IPS-18a (cell line): Measurements from ENCODE around the gene HAPSTR1.

Source experiments
- H3K27ac ChIP-seq: one replicate; pipeline ENCODE4 v1.5.1; 2013; ENCODE audit warnings: low read length
- H3K27me3 ChIP-seq: one replicate; pipeline ENCODE4 v1.6.1; 2013; ENCODE audit warnings: mild to moderate bottlenecking, low read length; ENCODE audit not compliant: control insufficient read depth, insufficient read depth
- H3K36me3 ChIP-seq: one replicate; pipeline ENCODE4 v1.6.1; 2013; ENCODE audit warnings: low read depth, low read length; ENCODE audit not compliant: control insufficient read depth
- H3K4me1 ChIP-seq: one replicate; pipeline ENCODE4 v1.6.1; 2013; ENCODE audit warnings: low read depth, low read length; ENCODE audit not compliant: control insufficient read depth
- H3K4me3 ChIP-seq: one replicate; pipeline ENCODE4 v1.5.1; 2013; ENCODE audit warnings: low read length
- H3K9ac ChIP-seq: one replicate; pipeline ENCODE4 v1.6.1; 2013; ENCODE audit warnings: mild to moderate bottlenecking, low read length, moderate library complexity
- H3K9me3 ChIP-seq: one replicate; pipeline ENCODE4 v1.6.1; 2013; ENCODE audit warnings: low read depth, low read length; ENCODE audit not compliant: control insufficient read depth

HAPSTR1 gene

GRCh38 chr16:9098377-9099090 is 7.1 kb downstream of the HAPSTR1 start:
- Histone ChIP-seq H3K27ac (no peak overlapping the region), H3K4me1 (peaks cover 15% of the 10 kb centered on the region), H3K27me3 (no peaks in the 10 kb centered on the region), H3K9me3 (no peaks in the 10 kb centered on the region), H3K36me3 (peaks cover 86% of the 10 kb centered on the region), H3K4me3 (no peak overlapping the region), H3K9ac (no peak overlapping the region)

GRCh38 chr16:9099131-9099625 is 7.7 kb downstream of the HAPSTR1 start:
- Histone ChIP-seq H3K36me3 (peaks cover 86% of the 10 kb centered on the region), H3K27ac (no peak overlapping the region), H3K4me1 (peaks cover 8% of the 10 kb centered on the region), H3K27me3 (no peaks in the 10 kb centered on the region), H3K9me3 (no peaks in the 10 kb centered on the region), H3K9ac (no peak overlapping the region), H3K4me3 (no peak overlapping the region)

- Histone ChIP-seq H3K27me3 (no peaks in the 10 kb centered on the region), H3K9ac (no peak overlapping the region), H3K27ac (no peak overlapping the region), H3K4me1 (no peaks in the 10 kb centered on the region), H3K36me3 (peaks cover 85% of the 10 kb centered on the region), H3K4me3 (no peak overlapping the region), H3K9me3 (no peaks in the 10 kb centered on the region)
These were observed 10.9 kb downstream of the HAPSTR1 start for GRCh38 chr16:9102379-9102778.

GRCh38 chr16:9102943-9103342 is 11.5 kb downstream of the HAPSTR1 start:
- H3K4me3 ChIP-seq, result no peak overlapping the region
- no peaks in the 10 kb centered on the region for H3K27me3 ChIP-seq
- H3K36me3 ChIP-seq, result peaks cover 86% of the 10 kb centered on the region
- no peak overlapping the region for H3K9ac ChIP-seq
- no peaks in the 10 kb centered on the region for H3K9me3 ChIP-seq
- no peak overlapping the region for H3K27ac ChIP-seq
- peaks cover 4% of the 10 kb centered on the region for H3K4me1 ChIP-seq

- Histone ChIP-seq H3K9me3 (no peaks in the 10 kb centered on the region), H3K4me1 (peaks cover 8% of the 10 kb centered on the region), H3K36me3 (peaks cover 84% of the 10 kb centered on the region), H3K9ac (no peak overlapping the region), H3K27ac (no peak overlapping the region), H3K4me3 (no peak overlapping the region), H3K27me3 (no peaks in the 10 kb centered on the region)
These were observed 12.1 kb downstream of the HAPSTR1 start for GRCh38 chr16:9103546-9103945.

- Histone ChIP-seq H3K4me3 (no peak overlapping the region), H3K27ac (no peak overlapping the region), H3K9me3 (no peaks in the 10 kb centered on the region), H3K36me3 (peaks cover 82% of the 10 kb centered on the region), H3K4me1 (peaks cover 24% of the 10 kb centered on the region), H3K9ac (no peak overlapping the region), H3K27me3 (no peaks in the 10 kb centered on the region)
These were observed 13.7 kb downstream of the HAPSTR1 start for GRCh38 chr16:9105189-9105588.

- Histone ChIP-seq H3K27ac (no peak overlapping the region), H3K4me3 (no peak overlapping the region), H3K9ac (no peak overlapping the region), H3K4me1 (peaks cover 34% of the 10 kb centered on the region), H3K36me3 (peaks cover 68% of the 10 kb centered on the region), H3K9me3 (no peaks in the 10 kb centered on the region), H3K27me3 (no peaks in the 10 kb centered on the region)
These were observed 15.9 kb downstream of the HAPSTR1 start for GRCh38 chr16:9107025-9107970.

GRCh38 chr16:9109255-9109654 is 17.8 kb downstream of the HAPSTR1 start:
- no peak overlapping the region for H3K9ac ChIP-seq
- no peak overlapping the region for H3K27ac ChIP-seq
- no peaks in the 10 kb centered on the region for H3K27me3 ChIP-seq
- H3K36me3 ChIP-seq, result peaks cover 48% of the 10 kb centered on the region
- no peaks in the 10 kb centered on the region for H3K9me3 ChIP-seq
- H3K4me1 ChIP-seq, result peaks cover 35% of the 10 kb centered on the region
- no peak overlapping the region for H3K4me3 ChIP-seq

GRCh38 chr16:9112166-9112843 is 20.9 kb downstream of the HAPSTR1 start:
- Histone ChIP-seq H3K27me3 (no peaks in the 10 kb centered on the region), H3K4me1 (peaks cover 37% of the 10 kb centered on the region)

GRCh38 chr16:9112844-9113186 is 21.4 kb downstream of the HAPSTR1 start:
- no peak overlapping the region for H3K27ac ChIP-seq
- H3K9ac ChIP-seq, result no peak overlapping the region
- H3K9me3 ChIP-seq, result no peaks in the 10 kb centered on the region
- no peaks in the 10 kb centered on the region for H3K27me3 ChIP-seq
- H3K36me3 ChIP-seq, result peaks cover 41% of the 10 kb centered on the region
- H3K4me1 ChIP-seq, result peaks cover 35% of the 10 kb centered on the region
- no peak overlapping the region for H3K4me3 ChIP-seq

More at GRCh38 chr16:9112166-9112843, 20.9 kb downstream of the HAPSTR1 start:
- Histone ChIP-seq H3K9ac (no peak overlapping the region), H3K36me3 (peaks cover 41% of the 10 kb centered on the region), H3K4me3 (no peak overlapping the region), H3K9me3 (no peaks in the 10 kb centered on the region), H3K27ac (no peak overlapping the region)

- Histone ChIP-seq H3K9ac (no peak overlapping the region), H3K4me3 (no peak overlapping the region), H3K27ac (no peak overlapping the region), H3K36me3 (peaks cover 39% of the 10 kb centered on the region), H3K27me3 (no peaks in the 10 kb centered on the region), H3K9me3 (no peaks in the 10 kb centered on the region), H3K4me1 (peaks cover 28% of the 10 kb centered on the region)
These were observed 22.3 kb downstream of the HAPSTR1 start for GRCh38 chr16:9113707-9114106.
